HG03135 (cell line): ENCODE results near the gene DDX46.
"Not testable (repeated sequence)": the region's sequence is repeated elsewhere in the genome, so short reads cannot be mapped to it uniquely, and the experiment has no call there.

Experiments
- ATAC-seq: cut with Tn5 transposase; IDR thresholded peaks from one replicate; pipeline ENCODE4 v1.9.1; 2021; ENCODE audit warnings: mild to moderate bottlenecking, moderate library complexity; ENCODE audit not compliant: unreplicated experiment

Gene DDX46, protein sequence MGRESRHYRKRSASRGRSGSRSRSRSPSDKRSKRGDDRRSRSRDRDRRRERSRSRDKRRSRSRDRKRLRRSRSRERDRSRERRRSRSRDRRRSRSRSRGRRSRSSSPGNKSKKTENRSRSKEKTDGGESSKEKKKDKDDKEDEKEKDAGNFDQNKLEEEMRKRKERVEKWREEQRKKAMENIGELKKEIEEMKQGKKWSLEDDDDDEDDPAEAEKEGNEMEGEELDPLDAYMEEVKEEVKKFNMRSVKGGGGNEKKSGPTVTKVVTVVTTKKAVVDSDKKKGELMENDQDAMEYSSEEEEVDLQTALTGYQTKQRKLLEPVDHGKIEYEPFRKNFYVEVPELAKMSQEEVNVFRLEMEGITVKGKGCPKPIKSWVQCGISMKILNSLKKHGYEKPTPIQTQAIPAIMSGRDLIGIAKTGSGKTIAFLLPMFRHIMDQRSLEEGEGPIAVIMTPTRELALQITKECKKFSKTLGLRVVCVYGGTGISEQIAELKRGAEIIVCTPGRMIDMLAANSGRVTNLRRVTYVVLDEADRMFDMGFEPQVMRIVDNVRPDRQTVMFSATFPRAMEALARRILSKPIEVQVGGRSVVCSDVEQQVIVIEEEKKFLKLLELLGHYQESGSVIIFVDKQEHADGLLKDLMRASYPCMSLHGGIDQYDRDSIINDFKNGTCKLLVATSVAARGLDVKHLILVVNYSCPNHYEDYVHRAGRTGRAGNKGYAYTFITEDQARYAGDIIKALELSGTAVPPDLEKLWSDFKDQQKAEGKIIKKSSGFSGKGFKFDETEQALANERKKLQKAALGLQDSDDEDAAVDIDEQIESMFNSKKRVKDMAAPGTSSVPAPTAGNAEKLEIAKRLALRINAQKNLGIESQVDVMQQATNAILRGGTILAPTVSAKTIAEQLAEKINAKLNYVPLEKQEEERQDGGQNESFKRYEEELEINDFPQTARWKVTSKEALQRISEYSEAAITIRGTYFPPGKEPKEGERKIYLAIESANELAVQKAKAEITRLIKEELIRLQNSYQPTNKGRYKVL

DNA sequence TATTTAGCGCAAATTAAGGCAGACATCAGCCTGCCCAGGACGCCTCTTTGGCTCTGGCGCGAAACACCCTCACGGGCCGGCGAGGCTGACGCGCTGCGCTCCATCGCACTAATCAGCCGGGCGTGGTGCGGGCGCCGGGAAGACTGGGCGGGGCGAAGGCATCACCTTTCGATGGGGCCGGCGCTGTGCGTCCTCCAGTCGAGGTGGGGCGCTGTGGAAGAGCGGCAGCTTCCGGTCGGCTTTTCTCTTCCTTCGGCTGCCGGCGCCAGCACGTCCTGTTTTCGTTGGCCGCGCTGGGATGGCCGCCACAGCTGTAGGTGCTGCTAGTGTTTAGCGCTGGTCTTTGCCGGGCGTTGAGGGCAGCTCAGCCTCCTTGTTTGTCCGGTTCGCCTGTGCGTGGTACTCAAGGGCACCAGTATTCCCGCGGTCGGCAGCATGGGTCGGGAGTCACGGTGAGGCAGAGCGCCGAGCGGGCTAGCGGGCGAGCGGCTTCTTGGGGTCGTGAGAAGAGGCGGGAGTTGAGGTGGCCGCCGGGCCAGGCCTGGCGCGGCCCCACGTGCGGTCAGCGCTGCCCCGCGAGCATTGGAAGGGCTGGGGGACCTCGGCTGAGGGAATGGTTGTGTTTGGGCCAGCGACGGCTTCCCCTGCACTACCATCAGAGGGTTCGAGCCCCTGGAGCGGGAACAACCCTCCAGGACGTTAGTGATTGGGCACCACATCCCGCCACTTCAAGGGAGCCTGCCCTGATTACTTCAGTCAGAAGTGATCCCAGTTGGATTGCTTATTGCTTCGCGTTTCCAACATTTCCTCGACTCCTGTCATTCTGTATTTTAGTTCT is at the start of gene DDX46:
Gene DDX46, plus strand, starts transcription at position 276 of the 838 bp plus-strand sequence. Its CDS starts 160 bp downstream, at position 436.
- ATAC-seq = peak; percentile 96

DNA sequence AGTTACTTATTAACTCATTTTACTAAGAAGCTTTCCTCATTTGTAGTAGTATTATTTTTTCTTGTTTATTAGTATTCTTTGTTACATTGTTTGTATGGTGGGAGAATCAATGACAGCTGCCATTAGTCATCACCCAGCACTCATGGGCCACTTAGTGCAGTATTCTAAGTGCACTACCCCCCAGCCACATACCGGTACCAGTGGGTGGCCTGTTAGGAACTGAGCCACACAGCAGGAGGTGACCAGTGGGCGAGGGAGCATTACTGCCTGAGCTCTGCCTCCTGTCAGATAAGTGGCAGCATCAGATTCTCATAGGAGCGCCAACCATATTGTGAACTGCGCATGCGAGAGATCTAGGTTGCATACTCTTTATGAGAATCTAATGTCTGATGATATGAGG is 44.5 kb upstream of the DDX46 start:
- no peak for ATAC-seq

DNA sequence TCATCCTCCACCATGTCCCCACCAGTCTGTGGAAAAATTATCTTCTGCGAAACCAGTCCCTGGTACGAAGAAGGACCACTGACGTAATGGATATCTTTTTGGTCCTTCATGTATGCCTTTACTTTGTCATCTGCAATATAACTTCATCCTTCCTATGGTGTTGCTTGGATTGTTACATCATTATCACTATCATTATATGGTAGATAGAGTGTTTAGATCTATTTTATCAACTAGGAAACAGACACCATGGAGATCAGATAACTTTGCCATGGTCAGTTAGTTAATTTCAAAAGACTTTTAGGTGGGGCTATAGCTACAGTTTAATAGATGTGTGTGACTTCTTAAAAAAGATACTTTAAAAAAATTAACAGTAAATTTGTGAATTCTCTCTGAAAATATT is 44.0 kb upstream of the DDX46 start:
- ATAC-seq = no peak

DNA sequence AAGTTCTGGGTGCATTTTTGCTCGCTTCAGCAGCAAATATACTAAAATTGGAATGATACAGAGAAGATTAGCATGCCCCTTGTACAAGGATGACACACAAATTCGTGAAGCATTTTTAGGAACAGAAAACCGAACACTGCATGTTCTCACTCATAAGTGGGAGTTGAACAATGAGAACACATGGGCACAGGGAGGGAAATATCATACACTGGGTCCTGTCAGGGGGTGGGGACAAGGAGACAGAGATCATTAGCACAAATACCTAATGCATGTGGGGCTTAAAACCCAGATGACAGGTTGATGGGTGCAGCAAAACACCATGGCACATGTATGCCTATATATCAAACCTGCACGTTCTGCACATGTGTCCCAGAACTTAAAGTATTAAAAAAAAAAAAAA is 43.1 kb upstream of the DDX46 start:
- ATAC-seq = not testable (repeated sequence)

DNA sequence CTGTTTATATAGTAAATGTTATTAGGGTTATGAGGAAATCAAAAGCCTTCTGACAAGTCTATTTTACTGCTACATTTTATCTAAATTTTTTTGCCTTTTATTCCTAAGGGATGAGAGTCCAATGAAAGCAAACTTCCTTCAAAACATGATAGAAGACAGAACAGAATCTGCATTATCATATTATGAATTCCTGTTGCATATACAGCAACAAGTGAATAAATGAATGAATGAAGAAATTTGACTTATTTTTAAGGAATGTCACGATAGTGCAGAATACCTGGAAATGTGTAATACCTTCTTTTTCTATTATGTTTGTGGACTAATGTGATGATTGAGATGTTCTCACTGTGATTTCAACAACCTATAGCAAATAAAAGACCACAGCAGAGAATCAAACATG is 33.7 kb upstream of the DDX46 start:
- no peak for ATAC-seq

DNA sequence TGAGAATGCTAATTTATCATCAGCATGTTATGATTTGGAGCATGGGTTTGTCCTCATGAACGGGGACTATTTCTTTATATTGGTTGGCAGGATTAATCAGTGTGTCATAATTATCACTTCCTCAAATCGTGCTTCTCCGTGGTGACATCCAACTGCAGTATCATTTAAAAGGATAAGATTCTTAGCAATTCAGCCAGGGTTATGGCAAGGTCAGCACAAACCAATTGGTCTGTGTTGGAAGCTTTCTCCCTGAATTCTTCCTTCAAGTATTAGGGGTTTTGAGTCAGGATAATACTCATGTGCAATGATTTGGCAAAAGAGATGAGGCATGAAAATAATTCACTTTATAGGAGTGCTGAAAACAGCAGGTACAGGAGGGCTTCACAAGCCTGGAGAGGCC is 25.8 kb upstream of the DDX46 start:
- ATAC-seq = no peak

DNA sequence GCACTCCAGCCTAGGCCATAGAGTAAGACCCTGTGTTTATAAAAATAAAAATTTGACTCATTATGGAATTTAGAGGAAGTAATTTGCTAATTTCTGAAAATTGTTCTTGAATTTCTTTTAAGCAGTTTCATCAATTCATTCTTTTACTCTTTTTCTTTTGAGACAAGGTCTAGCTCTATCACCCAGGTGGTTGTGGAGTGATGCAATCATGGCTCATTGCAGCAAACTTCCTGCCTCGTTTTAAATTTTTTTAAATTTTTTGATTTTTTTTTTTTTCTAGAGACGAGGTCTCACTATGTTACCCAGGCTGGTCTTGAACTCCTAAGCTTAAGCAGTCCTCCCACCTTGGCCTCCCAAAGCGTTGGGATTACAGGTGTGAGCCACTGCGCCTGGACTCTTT is 23.3 kb upstream of the DDX46 start:
- ATAC-seq = no peak

DNA sequence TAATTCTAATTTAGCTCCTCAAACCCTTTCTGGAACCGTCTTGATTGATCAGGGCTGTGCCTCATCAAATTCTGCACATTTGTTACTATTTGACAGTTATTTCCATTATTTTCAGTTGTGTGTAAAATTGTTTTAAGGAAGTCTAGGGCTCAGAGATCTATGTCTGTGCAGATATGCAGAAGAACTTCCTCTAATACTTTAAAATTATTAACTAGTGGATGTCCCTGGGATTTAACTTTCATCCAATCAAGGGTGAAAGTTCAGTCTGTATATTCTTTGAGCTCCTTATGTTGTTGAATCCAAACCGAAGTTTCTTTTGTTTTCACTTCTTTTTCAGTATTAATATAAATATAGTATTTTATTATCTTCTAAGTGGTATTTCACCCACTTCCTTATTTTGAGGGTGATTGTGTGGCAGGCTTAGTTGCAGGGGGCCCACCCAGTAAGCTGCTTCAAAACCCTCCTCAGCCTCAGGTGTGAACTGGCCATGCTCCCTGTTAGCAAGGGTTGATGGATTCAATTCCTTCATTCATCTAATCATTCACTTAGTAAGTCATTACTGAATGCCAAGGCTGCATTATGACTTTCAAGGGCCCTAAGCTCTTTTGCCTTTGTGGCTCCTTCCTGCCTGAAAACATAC is 22.3 kb upstream of the DDX46 start:
- no peak for ATAC-seq

DNA sequence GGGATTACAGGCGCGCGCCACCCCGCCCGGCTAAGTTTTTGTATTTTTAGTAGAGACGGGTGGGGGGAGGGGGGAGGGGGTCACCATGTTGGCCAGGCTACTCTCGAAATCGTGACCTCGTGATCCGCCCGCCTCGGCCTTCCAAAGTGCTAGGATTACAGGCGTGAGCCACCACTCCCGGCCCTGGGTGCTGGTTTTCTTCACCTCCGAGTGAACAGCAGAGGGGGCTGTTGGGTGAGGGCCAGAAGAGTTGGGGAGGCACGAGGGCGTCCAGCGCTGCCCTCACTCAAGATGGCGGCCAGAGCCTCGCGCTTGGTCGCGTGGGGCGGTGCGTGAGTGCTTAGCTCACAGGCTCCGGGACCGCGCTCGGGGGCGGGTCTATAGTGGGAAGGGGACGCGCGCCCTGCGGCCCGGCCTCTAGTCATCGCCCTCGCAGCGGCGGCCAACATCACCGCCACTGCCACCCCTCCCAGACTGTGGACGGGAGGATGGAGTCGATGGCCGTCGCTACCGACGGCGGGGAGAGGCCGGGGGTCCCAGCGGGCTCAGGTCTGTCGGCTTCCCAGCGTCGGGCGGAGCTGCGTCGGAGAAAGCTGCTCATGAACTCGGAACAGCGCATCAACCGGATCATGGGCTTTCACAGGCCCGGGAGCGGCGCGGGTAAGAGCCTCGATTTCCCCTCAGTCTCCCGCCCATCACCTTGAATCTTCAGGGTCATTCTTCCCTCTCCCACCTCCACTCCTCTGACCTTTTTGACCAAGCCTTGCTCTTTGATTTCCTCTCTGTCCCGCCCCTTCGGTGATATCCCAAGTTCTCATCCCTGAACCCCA is 20.2 kb upstream of the DDX46 start, which contains the start of gene CAMLG:
Gene CAMLG, plus strand, starts transcription at position 416 of the 830 bp plus-strand sequence. Its CDS starts 73 bp downstream, at position 489.
- ATAC-seq = peak; percentile 97

DNA sequence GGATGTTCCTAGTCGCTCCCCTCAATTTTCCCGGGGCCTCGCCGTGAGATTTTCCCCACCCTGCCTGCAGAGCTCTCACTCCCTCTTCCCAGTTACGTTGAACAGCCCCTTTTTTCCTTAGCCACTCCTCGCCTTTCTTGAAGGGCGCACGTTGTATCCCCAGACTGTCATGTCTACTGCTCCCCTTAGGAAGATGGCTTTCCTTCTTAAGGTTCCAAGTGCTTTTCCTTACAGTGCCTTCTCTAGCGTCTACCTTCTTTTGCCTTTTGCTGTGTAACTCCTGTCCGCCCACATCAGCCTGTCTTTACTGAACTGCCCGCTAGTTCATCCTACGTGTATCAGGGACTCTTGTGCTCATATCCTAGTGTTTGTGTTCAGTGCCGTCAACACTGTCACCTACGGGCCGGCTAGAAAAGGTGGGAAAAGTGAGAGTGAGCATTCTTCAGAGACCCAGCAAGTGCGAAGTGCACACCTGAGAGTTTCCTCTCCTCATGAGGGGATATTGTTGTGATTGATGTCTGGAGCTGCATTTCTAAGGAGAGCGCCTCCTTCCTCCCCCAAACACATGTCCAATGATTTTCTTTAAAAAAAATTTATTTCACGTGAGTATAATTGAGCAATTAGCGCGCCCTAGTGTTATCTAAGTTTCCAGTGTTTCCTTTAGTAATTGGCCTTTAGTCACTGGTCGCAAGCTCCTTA is 19.5 kb upstream of the DDX46 start:
- no peak for ATAC-seq

DNA sequence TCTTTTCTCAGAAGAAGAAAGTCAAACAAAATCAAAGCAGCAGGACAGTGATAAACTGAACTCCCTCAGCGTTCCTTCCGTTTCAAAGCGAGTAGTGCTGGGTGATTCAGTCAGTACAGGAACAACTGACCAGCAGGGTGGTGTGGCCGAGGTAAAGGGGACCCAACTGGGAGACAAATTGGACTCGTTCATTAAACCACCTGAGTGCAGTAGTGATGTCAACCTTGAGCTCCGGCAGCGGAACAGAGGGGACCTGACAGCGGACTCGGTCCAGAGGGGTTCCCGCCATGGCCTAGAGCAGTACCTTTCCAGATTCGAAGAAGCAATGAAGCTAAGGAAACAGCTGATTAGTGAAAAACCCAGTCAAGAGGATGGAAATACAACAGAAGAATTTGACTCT is 17.5 kb upstream of the DDX46 start:
- ATAC-seq = no peak

DNA sequence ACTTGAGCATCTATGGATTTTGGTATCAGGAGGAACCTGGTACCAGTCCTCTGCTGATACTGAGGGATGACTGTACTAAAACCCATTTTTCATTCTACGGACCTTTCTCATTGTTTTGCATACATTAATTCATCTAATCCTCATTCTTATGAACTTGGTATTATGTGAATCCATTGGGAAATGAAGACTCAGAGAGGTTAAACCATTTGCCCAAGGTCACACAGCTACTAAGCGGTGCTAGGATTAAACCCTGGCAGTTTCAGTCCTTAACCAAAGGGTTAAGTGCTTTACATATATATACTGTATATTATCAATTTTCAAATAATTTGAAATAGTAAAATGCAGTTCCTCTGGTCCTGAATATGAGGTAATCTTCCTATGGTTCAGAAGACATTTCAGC is 16.4 kb upstream of the DDX46 start:
- no peak for ATAC-seq

DNA sequence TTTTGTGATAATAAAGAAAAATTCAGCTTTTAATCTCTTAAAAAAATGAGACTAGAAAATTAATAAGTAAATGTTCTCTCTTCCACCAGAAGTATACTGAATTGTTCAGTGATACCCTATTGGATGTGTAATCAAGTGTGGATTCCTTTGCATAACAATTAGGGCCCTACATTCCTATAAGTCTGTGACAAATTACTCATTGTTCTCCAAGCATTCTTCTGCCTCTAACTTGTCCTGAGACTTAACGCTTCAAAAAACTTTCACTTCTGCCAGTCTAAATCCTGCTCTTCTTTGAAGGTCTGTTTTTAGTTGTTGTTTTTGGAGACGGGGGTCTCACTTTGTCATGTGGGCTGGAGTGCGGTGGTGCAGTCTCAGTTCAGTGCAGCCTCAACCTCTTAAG is 9.2 kb upstream of the DDX46 start:
- ATAC-seq = no peak

DNA sequence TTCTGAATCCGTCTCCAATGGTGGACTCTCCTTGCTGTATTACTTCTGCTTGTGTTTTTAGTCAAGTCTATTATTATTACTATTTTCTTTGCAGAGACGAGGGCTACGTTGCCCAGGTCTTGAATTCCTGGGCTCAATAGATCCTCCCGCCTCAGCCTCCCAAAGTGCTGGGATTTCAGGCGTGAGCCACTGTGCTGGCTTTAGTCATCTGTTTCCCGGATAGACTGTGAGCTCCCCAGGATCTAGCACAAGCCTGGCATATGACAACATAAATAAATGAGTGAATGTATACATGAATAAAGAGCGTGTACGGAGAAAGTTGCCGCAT is 439 bp upstream of the DDX46 start:
- ATAC-seq = peak; percentile 19

DNA sequence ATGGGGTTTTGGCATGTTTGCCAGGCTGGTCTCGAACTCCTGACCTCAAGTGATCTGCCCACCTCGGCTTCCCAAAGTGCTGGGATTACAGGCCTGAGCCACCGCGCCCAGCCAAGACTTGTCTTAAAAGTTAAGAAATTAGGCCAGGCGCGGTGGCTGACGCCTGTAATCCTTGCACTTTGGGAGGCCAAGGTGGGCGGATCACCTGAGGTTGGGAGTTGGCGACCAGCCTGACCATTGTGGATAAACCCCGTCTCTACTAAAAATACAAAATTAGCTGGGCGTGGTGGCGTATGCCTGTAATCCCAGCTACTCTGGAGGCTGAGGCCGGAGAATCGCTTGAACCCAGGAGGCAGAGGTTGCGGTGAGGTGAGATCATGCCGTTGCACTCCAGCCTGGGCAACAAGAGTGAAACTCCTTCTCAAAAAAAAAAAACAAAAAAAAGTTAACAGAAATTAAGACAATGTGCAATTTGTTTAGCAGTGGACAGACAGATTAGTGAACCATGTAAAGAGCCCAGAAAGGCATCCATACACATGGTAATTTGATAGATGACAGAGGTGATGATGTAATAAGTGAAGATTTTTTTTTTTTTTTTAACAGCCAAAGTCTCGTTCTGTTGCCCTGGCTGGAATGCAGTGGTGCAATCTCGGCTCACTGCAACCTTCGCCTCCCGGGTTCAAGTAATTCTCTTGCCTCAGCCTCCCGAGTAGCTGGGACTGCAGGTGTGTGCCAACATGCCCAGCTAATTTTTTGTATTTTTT is 9.1 kb downstream of the DDX46 start:
- not testable (repeated sequence) for ATAC-seq

DNA sequence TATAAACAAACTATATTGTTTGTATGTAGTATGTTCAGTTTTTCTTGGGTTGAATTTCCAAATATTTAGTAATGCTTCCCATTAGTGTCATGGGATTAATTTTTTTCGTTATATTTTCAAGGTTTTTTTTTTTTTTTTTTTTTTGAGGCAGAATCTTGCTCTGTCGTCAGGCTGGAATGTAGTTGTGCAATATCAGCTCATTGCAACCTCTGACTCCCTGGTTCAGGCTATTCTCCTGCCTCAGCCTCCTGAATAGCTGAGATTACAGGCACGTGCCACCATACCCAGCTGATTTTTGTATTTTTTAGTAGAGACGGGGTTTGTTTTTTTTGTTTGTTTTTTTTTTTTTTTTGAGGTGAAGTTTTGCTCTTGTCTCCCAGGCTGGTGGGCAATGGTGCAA is 10.6 kb downstream of the DDX46 start:
- no peak for ATAC-seq

DNA sequence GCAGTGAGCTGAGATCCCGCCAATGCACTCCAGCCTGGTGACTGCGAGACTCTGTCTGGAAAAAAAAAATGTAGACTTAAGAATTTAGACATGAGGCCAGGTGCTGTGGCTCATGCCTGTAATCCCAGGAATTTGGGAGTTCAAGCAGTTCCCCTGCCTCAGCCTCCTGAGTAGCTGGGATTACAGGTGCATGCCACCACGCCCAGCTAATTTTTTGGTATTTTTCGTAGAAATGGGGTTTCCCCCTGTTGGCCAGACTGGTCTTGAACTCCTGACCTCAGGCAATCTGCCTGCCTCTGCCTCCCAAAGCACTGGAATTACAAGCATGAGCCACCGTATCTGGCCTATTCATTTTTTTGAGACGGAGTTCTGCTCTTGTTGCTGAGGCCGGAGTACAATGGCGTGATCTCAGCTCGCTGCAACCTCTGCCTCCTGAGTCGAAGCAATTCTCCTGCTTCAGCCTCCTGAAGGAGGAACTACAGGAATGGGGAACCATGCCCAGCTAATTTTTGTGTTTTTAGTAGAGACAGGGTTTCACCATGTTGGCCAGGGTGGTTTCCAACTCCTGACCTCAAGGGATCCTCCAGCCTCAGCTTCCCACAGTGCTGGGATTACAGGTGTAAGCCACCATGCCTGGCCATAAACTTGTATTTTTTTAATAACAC is 14.0 kb downstream of the DDX46 start:
- no peak for ATAC-seq

DNA sequence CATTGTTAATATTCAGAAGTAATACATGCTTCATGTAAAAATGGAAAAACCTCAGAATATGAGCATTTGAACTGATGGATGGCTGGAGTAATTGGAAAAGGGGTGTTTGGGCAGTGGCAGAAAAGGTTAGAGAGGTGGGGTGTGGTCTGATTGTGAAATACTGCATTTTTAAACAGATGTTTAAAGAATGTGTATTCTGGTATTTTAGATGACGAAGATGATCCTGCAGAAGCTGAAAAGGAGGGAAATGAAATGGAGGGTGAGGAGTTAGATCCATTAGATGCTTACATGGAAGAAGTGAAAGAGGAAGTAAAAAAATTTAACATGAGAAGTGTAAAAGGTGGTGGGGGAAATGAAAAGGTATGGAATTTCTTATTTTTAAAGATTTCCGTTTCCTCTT is 18.8 kb downstream of the DDX46 start:
- ATAC-seq = no peak
